ENCODE data around the gene OR6B2.
A peak's percentile ranks its signal among the peaks of the same experiment; 100 is the strongest.
"Not testable (repeated sequence)": the region's sequence is repeated elsewhere in the genome, so short reads cannot be mapped to it uniquely, and the experiment has no call there.

OR6B2 gene

GRCh38 chr2:240030379-240031094 is at the start of gene OR6B2:
Gene OR6B2, minus strand, starts transcription at chr2:240030429. Its CDS starts 0 bp downstream, at chr2:240030429.
- no peak for DNase-seq (ENCODE audit: low spot score)

- DNase-seq (ENCODE audit: low spot score) = no peak
Measured at GRCh38 chr2:240078631-240079030, 48.4 kb upstream of the OR6B2 start.

- no peak for DNase-seq (ENCODE audit: low spot score)
Measured at GRCh38 chr2:240077442-240077841, 47.2 kb upstream of the OR6B2 start.

DNA sequence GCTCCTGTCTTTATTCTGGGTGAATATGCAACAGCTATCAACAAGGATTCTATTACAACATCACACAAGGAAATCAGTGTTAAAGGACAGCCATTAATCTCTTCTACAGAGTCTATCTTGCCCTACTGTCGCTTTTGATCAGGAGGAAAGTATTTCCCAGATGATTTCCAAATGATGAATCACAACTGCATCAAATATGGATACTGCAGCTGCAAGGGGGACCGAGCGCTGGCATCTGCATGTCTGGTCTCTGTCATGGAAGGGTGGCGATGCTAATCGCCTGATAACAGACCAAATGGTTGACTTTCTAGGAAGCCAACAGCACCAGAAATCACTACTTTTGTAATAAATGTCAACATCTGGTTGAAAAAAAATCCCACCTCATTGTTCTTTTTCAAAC is 44.3 kb upstream of the OR6B2 start:
- no peak for DNase-seq (ENCODE audit: low spot score)

- DNase-seq (ENCODE audit: low spot score) = no peak
Measured at GRCh38 chr2:240070907-240071306, 40.7 kb upstream of the OR6B2 start.

GRCh38 chr2:240069829-240070228 is 39.6 kb upstream of the OR6B2 start:
- DNase-seq (ENCODE audit: low spot score) = no peak

DNA sequence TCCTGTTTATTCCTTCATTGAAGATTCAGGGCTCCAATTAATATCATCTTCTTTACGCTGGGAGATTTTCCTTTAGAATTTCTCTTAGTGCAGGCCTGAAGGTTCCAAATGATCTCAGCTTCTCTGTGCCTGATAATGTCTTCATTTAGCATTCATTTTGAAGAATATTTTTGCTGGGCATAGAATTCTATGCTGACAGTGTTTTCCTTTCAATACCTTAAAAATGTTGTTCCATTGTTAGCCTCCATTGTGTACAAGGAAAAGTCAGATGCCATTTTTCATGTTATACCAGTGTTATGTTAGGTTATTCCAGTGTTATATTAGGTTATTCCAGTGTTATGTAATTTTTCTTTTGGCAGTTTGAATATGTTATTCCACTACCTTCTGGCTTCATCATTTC is 38.0 kb upstream of the OR6B2 start:
- DNase-seq (ENCODE audit: low spot score) = no peak

- DNase-seq (ENCODE audit: low spot score) = no peak
Measured at GRCh38 chr2:240066489-240066888, 36.3 kb upstream of the OR6B2 start.

- DNase-seq (ENCODE audit: low spot score) = no peak
Measured at GRCh38 chr2:240064898-240065297, 34.7 kb upstream of the OR6B2 start.

DNA sequence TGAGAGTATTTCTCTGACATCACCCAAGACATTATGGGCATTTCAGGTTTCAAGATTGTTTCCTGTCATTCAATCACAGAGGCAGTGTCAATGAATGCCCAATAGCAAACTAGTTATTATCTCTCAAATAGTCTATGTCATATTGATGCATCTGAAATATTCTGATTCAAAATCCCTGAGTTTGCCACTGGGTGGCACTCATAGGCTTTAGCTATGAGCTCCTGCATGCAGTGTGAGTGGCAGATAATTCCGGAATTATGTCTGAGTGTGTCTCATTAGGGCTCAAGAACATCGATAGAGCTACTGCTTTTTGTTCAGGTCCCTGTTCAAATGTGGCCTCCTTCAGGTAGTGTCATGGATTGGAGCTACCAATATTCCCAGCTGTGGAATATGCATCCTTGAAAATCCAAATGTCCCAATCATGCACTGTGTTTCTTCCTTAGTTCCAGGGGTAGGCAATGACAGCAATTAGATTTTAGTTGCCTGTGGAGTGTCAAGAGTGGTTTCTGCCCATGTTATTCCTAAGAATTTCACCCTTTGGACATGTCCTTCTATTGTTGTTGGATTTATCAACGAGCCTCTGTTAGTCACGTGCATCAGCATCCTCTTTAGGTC is 30.9 kb upstream of the OR6B2 start:
- peak; percentile 66 for DNase-seq (ENCODE audit: low spot score)

GRCh38 chr2:240056678-240057077 is 26.4 kb upstream of the OR6B2 start:
- no peak for DNase-seq (ENCODE audit: low spot score)

DNA sequence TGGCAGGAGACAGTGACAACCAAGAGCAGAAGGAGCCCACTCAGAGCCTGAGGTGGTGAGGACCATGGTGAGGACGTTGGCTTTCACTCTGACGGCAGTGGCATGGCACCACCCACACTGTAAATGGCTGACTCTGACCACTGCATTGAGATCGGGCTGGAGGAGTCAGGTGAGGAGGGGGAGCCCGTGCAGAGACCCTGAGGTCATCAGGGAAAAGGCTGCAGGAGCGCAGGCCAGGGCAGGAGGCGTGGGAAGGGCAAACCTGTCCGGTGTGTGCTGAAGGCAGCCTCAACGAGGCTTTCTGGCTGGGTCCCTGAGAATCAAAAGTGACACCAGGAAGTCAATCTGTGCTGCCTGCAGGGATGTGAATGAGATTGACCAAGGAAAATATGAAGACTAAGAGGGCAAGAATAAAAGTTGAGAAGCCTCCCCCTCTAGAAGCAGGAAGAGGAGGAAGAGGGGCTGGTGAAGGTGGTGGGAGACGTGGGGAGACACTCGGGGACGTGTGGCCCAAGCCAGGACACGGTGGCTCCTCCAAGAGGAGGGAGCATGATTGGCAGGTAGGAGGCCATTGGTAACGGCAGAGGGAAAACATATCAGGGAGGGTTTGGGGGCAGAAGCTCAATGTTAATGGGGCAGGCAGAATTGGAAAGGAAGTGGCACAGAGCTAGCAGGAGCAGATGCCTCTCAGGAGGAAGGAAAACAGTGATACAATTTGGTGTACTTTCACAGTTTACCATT is 25.1 kb upstream of the OR6B2 start:
- DNase-seq (ENCODE audit: low spot score) = no peak

DNA sequence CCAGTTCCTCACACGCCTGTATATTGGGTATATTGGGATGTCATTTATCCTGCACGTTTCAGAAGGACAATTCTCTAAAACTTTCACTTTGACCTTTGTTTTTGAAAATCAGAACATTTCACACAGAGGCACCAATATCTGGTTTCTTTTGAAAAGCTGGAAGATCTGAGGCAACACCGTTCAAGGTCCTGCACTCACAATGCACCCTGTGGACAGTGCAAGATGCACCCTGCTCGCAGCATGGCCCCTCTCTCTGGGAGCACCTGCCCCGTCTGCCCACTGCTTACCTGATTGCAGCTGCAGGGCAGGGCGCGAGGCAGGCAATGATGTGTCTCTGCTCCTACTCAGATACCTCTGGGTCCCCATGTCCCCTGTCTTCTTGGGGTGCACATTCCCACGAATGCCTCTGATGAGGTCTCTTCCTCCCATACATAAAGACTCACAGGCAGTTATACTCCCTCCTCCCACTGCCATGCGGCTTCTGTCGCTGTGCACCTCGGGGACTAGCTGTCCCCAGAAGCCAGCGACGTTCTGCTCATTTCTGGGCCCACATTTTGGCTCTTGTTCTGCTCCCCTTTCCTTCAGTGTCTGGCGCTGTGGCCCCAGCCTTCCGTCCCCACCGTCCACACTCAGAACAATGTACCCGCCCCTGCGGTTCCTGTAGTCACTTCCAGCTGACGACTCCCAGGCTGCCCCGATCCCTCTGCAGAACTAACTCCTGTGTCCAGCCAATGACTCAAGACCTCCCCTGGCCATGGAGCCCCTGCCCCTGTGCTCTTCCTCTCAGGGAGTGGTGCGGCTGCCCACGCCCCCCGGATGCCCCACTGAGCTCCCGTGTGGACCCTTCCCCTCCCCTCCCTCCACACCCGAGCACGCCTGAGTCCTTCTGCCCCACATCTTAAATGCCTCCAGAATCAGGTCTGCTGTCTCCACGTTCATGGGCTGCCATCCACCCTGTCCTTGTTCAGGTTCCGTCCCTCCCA is 23.2 kb upstream of the OR6B2 start, which contains the start of gene OR6B3:
TSS of gene OR6B3 (minus strand) at position 349 of the 983 bp plus-strand sequence.
- no peak for DNase-seq (ENCODE audit: low spot score)

- DNase-seq (ENCODE audit: low spot score) = no peak
Measured at GRCh38 chr2:240052524-240052923, 22.3 kb upstream of the OR6B2 start.

- DNase-seq (ENCODE audit: low spot score) = peak; percentile 84
Measured at GRCh38 chr2:240051697-240052096, 21.5 kb upstream of the OR6B2 start.

DNA sequence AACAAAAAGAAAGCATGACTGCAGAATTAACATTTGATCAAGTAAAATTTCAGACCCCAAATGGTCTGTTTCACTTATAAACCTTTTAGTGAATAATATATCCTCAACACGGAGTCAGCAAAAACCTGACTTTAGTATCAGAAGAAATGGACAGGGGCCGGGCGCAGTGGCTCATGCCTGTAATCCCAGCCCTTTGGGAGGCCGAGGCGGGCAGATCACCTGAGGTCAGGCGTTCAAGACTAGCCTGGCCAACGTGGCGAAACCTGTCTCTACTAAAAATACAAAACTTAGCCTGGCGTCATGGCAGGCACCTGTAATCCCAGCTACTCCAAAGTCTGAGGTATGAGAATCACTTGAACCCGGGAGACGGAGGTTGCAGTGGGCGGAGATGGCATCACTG is 20.0 kb upstream of the OR6B2 start:
- DNase-seq (ENCODE audit: low spot score) = no peak

DNA sequence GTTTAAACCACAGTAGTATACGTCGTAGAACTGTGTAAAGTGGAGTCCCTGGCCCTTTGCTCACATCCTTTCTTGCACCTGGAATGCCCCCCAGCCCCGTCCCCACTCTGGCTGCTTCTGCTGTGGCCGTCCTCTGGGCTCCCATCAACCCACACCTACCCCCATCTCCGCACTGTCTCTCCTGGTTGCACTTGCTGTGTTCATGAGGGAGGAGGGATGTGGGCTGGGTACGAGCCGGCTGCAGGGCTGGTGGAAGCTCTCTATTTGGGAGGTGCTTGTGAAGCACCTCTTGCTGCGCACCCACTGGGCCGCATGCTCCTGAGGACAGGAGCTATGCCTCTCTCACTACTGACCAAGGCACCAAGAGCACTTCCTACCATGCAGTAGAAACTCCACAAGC is 18.0 kb upstream of the OR6B2 start:
- DNase-seq (ENCODE audit: low spot score) = no peak

GRCh38 chr2:240045098-240045497 is 14.9 kb upstream of the OR6B2 start:
- no peak for DNase-seq (ENCODE audit: low spot score)

- not testable (repeated sequence) for DNase-seq (ENCODE audit: low spot score)
Measured at GRCh38 chr2:240044096-240044495, 13.9 kb upstream of the OR6B2 start.

GRCh38 chr2:240043279-240043989 is 13.2 kb upstream of the OR6B2 start:
- DNase-seq (ENCODE audit: low spot score) = no peak

GRCh38 chr2:240042740-240043139 is 12.5 kb upstream of the OR6B2 start:
- DNase-seq (ENCODE audit: low spot score) = no peak
